ENCODE results near the gene CTSW. TPM values are rescaled to one million over a fixed set of nuclear protein-coding genes. Genes with fewer than 3 reads are reported as not detected.
"Not testable (repeated sequence)": the region's sequence is repeated elsewhere in the genome, so short reads cannot be mapped to it uniquely, and the experiment has no call there.

The CTSW gene
- total RNA-seq, 2 donors from 2014 or later: 1.4 to 1.8 TPM

DNA sequence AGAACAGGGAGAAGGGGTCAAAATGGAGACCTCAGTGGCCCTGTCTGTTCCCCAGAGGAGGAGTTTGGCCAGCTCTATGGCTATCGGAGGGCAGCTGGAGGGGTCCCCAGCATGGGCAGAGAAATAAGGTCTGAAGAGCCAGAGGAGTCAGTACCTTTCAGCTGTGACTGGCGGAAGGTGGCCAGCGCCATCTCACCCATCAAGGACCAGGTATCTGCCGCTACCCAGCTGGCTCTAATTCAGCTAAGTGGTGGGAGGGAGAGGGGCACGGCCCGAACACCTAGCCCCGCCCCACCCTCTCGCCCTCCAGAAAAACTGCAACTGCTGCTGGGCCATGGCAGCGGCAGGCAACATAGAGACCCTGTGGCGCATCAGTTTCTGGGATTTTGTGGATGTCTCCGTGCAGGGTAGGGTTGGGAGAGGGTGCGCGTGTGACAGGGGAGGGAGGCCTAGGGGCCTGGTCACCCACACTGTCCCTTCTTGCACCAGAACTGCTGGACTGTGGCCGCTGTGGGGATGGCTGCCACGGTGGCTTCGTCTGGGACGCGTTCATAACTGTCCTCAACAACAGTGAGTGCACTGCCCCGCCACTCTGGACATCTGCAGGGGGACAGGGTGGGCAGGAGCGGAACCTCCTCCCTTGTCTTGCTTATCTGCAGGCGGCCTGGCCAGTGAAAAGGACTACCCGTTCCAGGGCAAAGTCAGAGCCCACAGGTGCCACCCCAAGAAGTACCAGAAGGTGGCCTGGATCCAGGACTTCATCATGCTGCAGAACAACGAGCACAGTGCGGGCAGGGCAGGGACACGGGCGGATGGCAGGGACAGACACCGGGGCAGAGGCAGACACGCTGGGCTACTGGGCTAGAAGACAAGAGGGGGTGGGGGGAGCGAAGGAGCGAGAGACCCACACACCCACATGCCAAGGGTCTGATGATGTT lies 2.8 kb downstream of the CTSW start:
- intact Hi-C loops (cut with DNase I): loop anchor here (5.0 to 10.0 kb wide), 2 partner anchors 82 to 105 kb away; partner anchors contain the start of gene SART1 (in 1 of the 2)

DNA sequence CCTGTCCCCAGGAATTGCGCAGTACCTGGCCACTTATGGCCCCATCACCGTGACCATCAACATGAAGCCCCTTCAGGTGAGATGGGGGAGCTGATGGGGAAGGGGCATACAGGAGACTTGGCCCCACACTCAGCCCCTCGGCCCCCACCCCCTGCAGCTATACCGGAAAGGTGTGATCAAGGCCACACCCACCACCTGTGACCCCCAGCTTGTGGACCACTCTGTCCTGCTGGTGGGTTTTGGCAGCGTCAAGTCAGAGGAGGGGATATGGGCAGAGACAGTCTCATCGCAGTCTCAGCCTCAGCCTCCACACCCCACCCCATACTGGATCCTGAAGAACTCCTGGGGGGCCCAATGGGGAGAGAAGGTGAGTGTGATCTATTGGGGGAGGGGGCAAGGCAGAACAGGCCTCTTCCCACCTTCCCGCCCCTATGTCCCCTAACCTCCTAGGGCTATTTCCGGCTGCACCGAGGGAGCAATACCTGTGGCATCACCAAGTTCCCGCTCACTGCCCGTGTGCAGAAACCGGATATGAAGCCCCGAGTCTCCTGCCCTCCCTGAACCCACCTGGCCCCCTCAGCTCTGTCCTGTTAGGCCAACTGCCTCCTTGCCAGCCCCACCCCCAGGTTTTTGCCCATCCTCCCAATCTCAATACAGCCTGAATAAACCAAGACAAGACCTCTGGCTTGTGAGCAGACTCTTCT lies 3.6 kb downstream of the CTSW start:
- no peak for DNase-seq (ENCODE audit: low spot score)
- intact Hi-C loops (cut with DNase I): loop anchor here (5.0 to 10.0 kb wide), 2 partner anchors 82 to 104 kb away; partner anchors contain the start of gene SART1 (in 1 of the 2)

More for the DNA sequence above, 2.8 kb downstream of the CTSW start:
- no peak for DNase-seq (ENCODE audit: low spot score)

DNA sequence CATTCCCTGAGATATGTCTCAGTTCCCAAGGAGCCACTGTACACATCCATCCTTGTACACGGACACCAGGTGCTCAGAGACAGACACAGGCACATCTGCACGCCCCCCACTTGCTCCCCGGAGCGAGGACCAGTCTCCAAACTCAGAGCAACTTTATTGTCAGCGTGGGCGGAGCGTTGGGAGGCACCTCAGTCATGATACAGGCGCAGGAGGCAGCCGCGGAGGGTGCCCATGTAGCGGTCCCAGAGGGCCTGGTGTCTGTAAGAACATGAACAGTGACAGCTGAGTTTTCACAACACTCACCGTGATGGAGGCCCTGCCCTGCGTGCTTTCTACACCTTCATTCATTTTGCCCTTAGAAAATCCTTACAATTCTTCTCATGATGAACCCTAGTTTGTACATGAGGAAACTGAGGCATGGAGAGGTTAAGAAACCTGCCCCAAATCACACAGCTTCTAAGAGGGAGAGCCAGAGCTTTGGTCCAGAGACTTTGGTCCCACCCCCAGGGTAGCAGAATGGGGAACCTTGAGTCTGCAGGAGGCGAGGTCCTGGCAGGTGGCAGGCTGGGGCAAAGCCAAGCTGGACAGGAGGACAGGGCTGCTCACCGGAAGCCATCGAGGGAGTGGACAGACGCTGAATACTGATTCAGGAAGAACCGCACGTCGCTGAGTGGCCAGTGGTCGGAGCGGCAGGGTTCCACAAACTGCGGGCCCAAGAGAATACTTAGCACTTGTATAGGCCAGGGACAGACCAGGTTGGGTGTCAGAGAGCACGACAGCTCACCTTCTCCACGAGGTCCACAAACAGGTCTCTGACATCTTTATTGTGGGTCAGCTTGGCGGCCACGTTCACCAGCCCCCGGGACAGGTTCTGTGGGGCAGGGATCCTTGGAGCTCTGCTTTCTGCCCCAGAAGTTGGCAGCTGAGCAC lies 4.4 kb downstream of the CTSW start:
- intact Hi-C loops (cut with DNase I): loop anchor here (2.0 to 10.0 kb wide), 3 partner anchors 81 to 105 kb away; partner anchors contain the start of gene SART1 (in 1 of the 2)

DNA sequence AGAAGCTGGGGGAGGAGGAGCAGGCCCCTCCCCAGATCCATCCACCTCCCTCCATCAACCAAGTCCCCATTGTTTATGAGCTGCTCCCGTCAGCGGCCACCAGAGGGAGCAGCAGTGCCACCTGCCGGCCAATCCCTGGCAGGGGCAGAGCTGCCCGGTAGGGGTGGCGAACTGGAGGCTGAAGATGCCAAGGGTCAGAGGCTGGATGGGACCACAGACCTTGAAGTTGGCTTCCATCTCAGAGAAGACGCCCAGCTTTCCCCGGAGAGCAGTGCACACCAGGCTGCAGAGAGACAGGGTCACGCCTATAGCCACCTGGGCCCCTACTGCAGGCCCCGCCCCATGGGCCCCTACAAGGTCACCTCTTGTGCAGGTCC lies 5.1 kb downstream of the CTSW start:
- intact Hi-C loops (cut with DNase I): loop anchor here (2.0 to 10.0 kb wide), 3 partner anchors 80 to 104 kb away; partner anchors contain the start of gene SART1 (in 1 of the 2)
- peak; percentile 91 for DNase-seq (ENCODE audit: low spot score)

More for the DNA sequence above, 4.4 kb downstream of the CTSW start:
- no peak for DNase-seq (ENCODE audit: low spot score)

DNA sequence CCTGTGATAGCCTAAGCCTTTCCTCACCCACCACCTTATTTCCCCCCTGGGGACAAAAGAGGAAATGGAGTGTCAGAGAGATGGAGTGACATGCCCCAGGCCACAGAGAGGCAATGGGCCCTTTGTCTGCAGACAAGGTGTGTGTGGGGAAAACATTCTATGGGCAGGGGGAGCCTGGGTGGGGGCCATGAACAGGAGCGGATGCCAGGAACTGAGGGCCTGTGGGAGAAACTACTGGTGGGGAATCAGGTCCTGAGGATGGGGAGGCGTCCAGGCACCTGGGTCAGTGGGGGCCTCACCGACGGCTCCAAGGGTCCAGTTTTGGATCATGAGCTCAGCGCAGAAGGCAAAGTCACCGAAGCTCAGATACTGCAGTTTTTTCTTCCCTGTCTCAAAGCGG lies 5.6 kb downstream of the CTSW start:
- DNase-seq (ENCODE audit: low spot score): no peak
- intact Hi-C loops (cut with DNase I): loop anchor here in 1 of 2 donors (2.0 to 10.0 kb wide), 2 partner anchors 80 to 104 kb away; partner anchors contain the start of gene SART1

DNA sequence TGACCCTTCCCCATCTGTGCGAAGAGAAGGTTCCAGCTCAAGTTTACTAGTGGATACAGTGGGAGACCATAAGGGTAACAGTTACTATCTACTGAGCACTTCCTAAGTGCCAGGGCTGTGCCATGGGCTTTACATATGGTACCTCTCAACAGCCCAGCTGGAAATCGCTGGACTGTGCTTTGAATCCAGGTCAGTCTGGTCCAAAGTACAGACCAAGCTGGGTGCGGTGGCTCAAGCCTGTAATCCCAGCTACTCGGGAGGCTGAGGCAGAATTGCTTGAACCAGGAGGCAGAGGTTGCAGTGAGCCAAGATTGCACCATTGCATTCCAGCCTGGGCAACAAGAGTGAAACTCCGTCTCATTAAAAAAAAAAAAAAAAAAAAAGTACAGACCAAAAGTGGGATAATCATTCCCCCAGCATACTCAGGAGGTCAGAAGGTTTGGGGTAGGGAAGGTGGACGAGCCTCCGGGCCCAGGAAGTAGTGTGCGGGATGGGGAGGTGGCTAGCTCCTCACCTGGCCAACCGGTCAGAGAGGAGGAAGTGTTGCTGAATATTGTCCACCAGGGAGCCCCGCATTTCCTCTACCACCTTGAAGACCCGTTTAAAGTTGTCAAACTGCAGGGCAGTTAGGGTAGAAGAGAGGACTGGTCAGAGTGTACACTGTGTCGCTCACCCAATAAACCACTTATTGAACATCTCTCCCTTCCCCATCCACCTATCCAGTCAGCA lies 6.3 kb downstream of the CTSW start:
- intact Hi-C loops (cut with DNase I): loop anchor here in 1 of 2 donors (2.0 to 10.0 kb wide), 2 partner anchors 79 to 103 kb away; partner anchors contain the start of gene SART1
- DNase-seq (ENCODE audit: low spot score): no peak

DNA sequence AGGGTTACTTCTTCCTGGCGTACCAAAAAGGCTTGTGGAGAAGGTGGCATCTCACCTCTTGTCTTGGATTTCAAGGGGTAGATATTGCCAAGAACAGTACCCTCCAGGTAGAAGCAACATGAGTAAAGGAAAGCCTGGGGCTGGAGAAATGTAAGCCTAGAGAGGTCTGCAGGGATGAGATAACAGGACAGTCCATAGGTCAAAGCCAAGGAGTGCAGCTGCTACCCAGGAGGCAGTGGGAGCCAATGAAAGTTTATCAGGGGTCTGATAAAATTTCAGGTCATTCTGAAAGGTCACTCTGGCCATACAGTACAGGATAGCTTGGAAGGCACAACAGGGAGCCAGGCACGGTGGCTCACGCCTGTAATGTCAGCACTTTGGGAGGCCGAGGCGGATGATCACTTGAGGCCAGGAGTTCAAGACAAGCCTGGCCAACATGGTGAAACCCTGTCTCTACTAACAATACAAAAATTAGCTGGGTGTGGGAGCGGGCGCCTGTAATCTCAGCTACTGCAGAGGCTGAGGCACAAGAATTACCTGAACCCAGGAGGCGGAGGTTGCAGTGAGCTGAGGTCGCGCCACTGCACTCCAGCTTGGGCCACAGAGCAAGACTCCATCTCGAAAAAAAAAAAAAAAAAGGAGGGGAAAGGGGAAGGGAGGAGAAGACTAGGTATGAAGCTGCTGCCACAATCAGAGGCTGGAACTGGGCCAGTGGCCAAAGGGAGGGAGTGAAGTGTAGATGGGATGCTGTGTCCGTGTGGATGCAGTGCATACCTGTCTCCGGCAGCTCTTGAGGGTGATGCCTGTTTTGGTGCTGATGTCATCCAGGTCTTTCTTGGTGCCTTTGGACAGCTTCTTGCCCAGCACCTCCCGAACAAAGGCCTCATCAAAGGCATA lies 7.4 kb downstream of the CTSW start:
- intact Hi-C loops (cut with DNase I): loop anchor here in 1 of 2 donors (10.0 kb wide), 1 partner anchor 78 kb away; the partner anchor contains the start of gene SART1
- DNase-seq (ENCODE audit: low spot score): no peak

DNA sequence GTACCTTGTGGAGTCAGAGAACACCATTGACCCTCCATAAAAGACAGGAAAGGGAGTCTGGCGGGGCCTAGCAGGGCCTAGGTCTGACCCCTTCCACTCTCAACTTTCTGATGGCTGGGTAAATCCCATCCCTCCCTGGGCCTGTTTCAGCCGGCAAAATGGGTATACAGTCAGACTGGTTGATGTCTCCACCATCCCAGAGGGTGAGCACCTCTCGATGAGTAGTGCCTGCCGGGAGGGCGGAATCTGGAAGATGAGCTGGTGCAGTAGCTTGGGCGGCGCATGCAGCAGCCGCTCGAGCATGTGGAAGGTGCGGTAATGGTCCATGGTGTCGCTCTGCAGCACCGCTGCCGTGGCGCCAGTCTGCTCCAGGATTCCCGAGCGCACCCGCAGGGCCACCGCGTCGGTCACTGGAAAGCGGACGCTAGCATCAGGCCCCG lies 8.1 kb downstream of the CTSW start:
- no peak for DNase-seq (ENCODE audit: low spot score)
- intact Hi-C loops (cut with DNase I): loop anchor here in 1 of 2 donors (10.0 kb wide), 1 partner anchor 77 kb away; the partner anchor contains the start of gene SART1

DNA sequence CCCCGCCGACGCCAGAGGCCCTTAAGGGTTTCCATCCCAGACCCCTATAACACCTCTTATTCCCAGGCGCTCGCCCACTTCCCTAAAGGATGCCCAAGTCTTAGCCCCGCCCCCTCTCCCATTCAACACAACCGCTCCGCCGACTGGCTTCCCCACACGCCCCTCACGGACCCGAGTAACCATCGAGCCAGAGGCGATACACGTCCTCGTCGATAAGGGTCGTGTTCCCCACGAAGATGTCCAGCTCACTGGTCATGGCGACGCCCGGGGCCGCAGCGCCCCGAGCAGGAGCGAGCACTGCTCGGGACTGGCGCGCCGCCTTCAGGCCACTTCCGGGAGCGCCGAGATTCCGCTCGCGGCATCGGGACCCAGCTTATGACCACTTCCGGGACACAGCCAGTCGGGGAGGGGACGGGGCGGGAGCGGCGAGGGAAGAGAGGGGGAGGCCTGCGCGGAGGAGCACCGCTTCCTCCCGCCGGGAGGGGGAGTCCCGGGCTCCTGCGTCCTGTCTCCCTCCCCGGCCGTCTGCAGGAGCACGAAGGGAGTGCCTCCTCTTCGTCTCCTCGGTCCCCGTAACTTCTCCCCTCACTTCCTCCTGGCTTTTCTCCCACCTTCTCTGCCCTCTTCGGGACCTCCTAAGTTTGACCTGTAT lies 8.7 kb downstream of the CTSW start, which contains the start of gene FIBP:
TSS of gene FIBP (minus strand) at position 309 of the 652 bp plus-strand sequence. CDS start at position 256, 53 bp downstream.
- intact Hi-C loops (cut with DNase I): loop anchor here in 1 of 2 donors (10.0 kb wide), 1 partner anchor 77 kb away; the partner anchor contains the start of gene SART1
- DNase-seq (ENCODE audit: low spot score): peak; percentile 99

DNA sequence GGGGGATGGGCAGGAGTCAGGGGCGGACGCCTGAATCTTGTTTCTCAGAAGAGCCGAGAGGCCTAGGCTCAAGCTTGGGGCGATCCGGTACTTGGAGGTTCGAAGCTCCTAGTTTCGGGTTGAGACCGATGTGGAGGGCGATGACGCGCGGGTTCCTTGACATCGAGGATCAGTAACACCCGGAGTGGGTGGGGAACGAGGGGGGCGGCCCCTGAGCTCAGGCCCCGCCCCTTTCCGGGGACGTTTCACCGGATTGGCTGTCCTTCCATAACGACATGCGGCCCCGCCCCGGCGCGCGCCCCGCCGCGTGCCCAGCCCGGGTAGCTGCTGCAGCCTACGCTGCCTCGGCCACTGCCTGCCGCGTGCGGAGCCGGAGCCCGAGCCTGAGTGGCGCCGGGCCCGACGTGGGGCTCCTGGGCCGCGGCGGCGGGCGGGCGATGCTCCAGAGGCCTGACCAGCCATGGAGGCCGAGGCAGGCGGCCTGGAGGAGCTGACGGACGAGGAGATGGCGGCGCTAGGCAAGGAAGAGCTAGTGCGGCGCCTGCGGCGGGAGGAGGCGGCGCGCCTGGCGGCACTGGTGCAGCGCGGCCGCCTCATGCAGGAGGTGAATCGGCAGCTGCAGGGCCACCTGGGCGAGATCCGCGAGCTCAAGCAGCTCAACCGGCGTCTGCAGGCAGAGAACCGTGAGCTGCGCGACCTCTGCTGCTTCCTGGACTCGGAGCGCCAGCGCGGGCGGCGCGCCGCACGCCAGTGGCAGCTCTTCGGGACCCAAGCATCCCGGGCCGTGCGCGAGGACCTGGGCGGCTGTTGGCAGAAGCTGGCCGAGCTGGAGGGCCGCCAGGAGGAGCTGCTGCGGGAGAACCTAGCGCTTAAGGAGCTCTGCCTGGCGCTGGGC lies 10.9 kb downstream of the CTSW start, which contains the start of gene CCDC85B:
TSS of gene CCDC85B (plus strand) at position 350 of the 895 bp plus-strand sequence. CDS start at position 461, 111 bp downstream.
- intact Hi-C loops (cut with DNase I): no loop called here

DNA sequence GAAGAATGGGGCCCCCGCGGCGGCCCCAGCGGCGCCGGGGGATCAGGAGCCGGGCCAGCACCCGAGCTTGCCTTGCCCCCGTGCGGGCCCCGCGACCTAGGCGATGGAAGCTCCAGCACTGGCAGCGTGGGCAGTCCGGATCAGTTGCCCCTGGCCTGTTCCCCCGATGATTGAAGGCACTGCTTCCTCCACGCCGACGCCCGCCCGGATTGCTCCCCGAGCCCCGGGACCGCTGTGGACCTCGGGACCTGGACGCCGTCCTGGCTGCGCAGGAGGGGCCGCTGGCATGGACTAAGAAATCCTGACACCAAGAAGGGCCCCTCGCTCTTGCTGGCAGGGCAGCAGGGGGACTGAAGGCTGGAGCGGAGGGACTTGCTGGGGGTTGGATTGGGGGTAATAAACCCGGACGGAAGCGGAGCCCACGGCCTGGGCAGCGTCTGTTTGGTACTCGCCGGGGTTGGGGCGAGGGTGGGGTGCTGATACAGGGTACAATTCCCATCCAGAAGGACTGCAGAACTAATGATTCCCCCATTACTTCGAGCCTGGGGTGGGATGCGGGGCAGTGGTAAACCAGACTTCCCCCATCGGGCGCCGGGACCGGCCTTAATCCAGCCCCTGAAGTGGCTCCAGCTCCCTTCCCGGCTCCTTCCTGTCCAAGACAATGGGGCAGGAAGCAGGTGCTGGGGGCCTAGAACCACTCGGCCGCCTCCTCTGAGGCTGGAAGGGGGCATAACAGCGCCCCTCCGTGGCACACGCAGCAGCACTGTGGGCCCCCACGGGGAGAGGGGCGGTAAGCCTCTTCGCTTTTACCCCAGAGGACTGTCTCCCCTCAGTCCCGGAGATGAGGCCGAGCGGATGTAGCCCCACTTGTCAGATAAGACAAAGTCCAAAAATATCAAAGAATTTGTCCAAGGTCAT lies 11.8 kb downstream of the CTSW start:
- intact Hi-C loops (cut with DNase I): no loop called here
- no peak for DNase-seq (ENCODE audit: low spot score)

More for the DNA sequence above, 10.9 kb downstream of the CTSW start, which contains the start of gene CCDC85B:
- peak; percentile 100 for DNase-seq (ENCODE audit: low spot score)

DNA sequence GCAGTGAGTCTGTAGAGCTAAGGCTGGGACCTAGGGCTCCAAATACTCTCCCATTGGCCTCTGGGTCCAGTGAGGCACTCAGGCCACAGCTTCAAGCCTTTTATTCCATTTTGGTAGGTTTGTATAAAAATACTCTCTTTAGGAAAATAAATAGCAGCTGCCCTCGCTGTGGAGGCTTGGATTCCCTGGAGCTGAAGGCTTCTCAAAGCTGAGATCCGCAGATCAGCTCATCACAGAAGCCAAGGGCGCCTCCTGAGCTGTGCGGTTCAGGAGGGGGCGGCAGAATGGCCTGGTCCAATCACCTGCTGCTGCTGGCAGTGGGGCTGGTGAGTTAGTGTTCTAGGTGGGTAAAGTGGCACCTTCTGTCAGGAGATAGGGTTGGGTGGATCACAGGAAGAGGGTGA lies 12.5 kb downstream of the CTSW start:
- DNase-seq (ENCODE audit: low spot score); intact Hi-C loops (cut with DNase I): not testable (repeated sequence)

DNA sequence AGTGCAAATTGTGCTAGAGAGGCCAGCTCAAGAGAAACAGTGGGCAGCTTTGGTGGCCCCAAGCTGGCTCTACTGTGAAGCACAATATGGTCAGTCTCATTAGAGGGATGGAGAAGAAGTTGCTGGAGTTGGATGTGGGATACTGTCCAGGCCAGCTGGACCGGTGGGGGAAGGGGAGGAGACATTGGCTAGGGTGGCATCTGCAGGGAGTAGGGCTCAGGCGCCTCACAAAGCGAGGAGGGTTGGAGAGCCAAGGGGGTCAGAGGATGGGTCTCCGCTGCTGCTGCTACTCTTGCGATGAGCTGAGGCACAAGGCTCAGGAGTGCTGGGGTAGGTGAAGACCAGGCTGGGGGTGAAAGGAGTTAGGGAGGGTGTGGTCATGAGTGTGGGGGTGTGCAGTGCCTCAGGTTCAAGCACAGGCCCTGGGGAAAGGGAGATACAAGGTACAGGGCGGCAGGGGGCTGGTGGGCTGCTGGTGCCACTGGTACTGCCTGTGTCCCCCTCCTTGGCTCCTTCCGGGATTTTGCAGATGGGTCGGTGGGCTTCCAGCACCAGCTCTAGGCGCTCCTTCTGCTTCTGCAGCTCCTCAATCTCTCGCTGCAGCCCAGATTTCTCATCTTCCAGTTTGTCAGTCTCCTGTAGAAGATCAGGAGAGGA lies 13.2 kb downstream of the CTSW start:
- DNase-seq (ENCODE audit: low spot score): no peak
- intact Hi-C loops (cut with DNase I): no loop called here

Data from posterior vena cava (tissue), 2 donors.